NCI-H524 (cell line): ENCODE results near the gene GPC6.
A peak's percentile ranks its signal among the peaks of the same experiment; 100 is the strongest.

Source experiments
- DNase-seq, 2 experiments: peaks; one replicate each; lab custom pipeline; 2025; lab: John Stamatoyannopoulos, UW

GPC6 gene

GRCh38 chr13:93843082-93843481, 616.5 kb downstream of the GPC6 start:
- no peak for DNase-seq

- no peak for DNase-seq
These were observed 620.6 kb downstream of the GPC6 start for GRCh38 chr13:93847162-93847561.

GRCh38 chr13:93848247-93848646, 621.6 kb downstream of the GPC6 start:
- no peak for DNase-seq

- peak in 1 of 2 experiments; percentile 16 for DNase-seq
These were observed 624.6 kb downstream of the GPC6 start for GRCh38 chr13:93851236-93851635.

- DNase-seq: no peak
These were observed 627.3 kb downstream of the GPC6 start for GRCh38 chr13:93853912-93854311.

- no peak for DNase-seq
These were observed 630.5 kb downstream of the GPC6 start for GRCh38 chr13:93857126-93857525.

GRCh38 chr13:93859716-93860115, 633.1 kb downstream of the GPC6 start:
- DNase-seq: no peak

GRCh38 chr13:93861818-93862217, 635.2 kb downstream of the GPC6 start:
- DNase-seq: no peak

- DNase-seq: no peak
These were observed 635.7 kb downstream of the GPC6 start for GRCh38 chr13:93862259-93862658.

- DNase-seq: no peak
These were observed 638.6 kb downstream of the GPC6 start for GRCh38 chr13:93865235-93865634.

GRCh38 chr13:93867481-93867880, 640.9 kb downstream of the GPC6 start:
- no peak for DNase-seq

- DNase-seq: no peak
These were observed 645.8 kb downstream of the GPC6 start for GRCh38 chr13:93872376-93872775.

- DNase-seq: no peak
These were observed 646.3 kb downstream of the GPC6 start for GRCh38 chr13:93872786-93873347.

- DNase-seq: no peak
These were observed 648.9 kb downstream of the GPC6 start for GRCh38 chr13:93875547-93875946.

GRCh38 chr13:93876236-93876635, 649.6 kb downstream of the GPC6 start:
- DNase-seq: no peak

GRCh38 chr13:93878675-93879074, 652.1 kb downstream of the GPC6 start:
- DNase-seq: no peak

- DNase-seq: no peak
These were observed 654.8 kb downstream of the GPC6 start for GRCh38 chr13:93881411-93881810.

- DNase-seq: no peak
These were observed 655.6 kb downstream of the GPC6 start for GRCh38 chr13:93882086-93882651.

GRCh38 chr13:93889430-93889951, 662.9 kb downstream of the GPC6 start:
- DNase-seq: peak in 1 of 2 experiments; percentile 34

- no peak for DNase-seq
These were observed 673.4 kb downstream of the GPC6 start for GRCh38 chr13:93899981-93900380.

- DNase-seq: no peak
These were observed 674.1 kb downstream of the GPC6 start for GRCh38 chr13:93900731-93901130.

GRCh38 chr13:93903909-93904308, 677.3 kb downstream of the GPC6 start:
- DNase-seq: peak in 1 of 2 experiments; percentile 9

- DNase-seq: no peak
These were observed 688.7 kb downstream of the GPC6 start for GRCh38 chr13:93915269-93915809.
